ENCODE data around the gene SDS.

DNA sequence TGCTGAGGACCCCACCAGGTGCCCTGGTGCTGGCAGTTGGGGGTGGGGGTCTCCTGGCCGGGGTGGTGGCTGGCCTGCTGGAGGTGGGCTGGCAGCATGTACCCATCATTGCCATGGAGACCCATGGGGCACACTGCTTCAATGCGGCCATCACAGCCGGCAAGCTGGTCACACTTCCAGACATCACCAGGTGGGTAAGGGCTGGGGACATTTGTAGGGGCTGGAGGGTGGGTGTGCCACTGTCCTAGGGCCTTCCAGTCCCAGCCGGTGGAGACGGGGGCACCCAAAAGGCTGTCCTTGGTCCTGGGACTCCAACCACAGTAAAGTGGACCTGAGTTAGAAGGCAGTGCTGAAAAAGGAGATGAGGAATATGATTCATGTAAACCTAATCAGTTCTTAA is 31.7 kb upstream of the SDS start:
- TF ChIP-seq EZH2 (IDR thresholded peaks at IDR 0.05; ENCODE audit: low read depth) (no peak), CTCF (conservative IDR thresholded peaks at IDR 0.05) (no peak)

Measured in PC-9 (cell line).